ENCODE measurements around the gene CDHR4.
"Not testable (repeated sequence)": the region's sequence is repeated elsewhere in the genome, so short reads cannot be mapped to it uniquely, and the experiment has no call there.

The CDHR4 gene

GRCh38 chr3:49794431-49794830, 5.2 kb downstream of the CDHR4 start:
- no peak for DNase-seq
- no peak for TF ChIP-seq POLR2A (IDR thresholded peaks at IDR 0.05; ENCODE audit: low read length)
- TF ChIP-seq GATA1 (IDR thresholded peaks at IDR 0.05; ENCODE audit: low read depth, low read length) = no peak

DNA sequence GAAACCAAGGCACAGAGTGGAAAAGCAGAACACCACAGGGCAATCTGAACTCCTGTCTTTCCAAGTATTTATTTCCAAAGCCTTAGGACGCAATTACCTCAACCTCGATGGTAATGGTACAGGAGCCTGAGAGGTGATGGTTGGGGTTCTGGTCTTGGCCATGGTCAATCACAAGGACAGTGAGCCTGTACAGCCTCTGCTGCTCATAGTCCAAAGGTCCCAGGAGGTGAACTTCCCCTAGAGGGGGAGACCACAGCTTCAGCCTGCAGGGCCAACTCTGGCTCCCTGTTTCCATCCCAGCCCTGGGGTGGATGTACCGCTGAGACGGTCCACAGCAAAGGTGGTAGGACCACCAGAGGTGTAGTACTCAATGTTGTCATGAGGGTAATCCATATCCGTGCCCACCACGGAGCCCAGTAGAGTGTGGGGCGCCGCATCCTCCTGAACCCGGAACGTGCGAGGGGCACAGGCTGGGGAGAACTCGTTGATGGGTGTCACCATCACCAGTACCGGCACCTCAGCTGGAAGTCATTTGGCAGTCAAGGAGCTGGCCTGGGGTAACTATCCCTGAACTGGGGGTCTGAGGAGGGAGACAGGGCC, 6.1 kb downstream of the CDHR4 start:
- no peak for DNase-seq
- TF ChIP-seq POLR2A (IDR thresholded peaks at IDR 0.05; ENCODE audit: low read length) = no peak
- TF ChIP-seq GATA1 (IDR thresholded peaks at IDR 0.05; ENCODE audit: low read depth, low read length) = no peak

GRCh38 chr3:49792371-49793150, 7.1 kb downstream of the CDHR4 start:
- DNase-seq = no peak
- TF ChIP-seq GATA1 (IDR thresholded peaks at IDR 0.05; ENCODE audit: low read depth, low read length) (no peak), POLR2A (IDR thresholded peaks at IDR 0.05; ENCODE audit: low read length) (no peak)

DNA sequence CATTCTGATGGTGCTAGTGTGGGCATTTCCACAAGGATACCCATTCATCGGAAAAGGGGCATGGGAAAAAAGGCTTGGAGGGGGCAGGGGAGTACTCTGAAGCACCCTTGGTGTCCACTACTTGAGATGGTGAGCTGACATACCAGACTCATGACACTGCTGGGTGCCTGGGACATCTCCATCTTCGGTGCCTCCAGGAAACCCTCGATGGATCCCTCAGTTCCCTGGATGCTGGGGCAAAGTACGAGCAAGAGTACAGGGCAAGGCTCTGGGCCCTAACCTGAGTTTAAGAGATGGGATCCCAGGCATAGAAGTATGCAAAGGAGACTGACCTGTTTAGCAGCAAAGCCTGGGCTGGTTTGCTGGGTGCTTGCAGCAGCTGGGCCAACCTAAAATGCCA, 8.1 kb downstream of the CDHR4 start:
- no peak for TF ChIP-seq GATA1 (IDR thresholded peaks at IDR 0.05; ENCODE audit: low read depth, low read length)
- no peak for TF ChIP-seq POLR2A (IDR thresholded peaks at IDR 0.05; ENCODE audit: low read length)
- DNase-seq = no peak

DNA sequence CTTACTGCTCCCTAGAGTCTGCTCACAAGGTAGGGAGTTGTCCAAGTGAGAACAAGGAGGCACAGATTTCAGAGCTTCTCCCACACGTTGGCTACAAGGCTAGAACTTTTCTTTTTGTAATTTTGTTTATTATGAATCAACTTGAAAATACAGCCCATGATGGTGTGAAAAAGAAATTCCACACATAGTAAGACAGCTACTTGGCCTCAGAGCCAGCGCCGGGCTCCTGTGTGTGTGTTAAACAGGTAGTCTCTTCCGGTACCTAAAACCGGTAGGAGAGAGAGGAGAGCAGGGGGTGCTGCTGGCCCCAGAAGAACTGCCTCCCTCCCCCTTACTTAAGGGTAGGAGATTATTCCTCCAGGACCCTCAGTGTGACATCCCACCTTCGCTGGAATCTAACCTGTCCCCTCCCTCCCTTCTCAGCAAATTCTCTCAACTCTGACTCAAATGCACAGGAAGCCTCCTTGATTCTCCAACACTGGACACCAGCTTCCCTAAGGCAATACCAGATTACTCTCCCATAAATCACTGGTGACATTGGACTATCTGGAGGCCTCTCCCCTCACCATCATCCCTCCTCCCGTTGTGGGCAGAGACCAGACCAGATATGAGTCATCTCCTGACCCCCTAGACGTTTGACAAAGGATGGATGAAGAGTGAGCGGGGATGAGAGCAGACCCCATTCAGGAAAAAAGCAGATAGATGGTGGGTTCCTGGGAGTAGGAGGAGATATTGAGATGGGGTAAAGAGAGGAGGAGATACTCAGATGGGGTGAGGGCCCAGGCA, 8.9 kb downstream of the CDHR4 start:
- TF ChIP-seq POLR2A (IDR thresholded peaks at IDR 0.05; ENCODE audit: low read length) (no peak), GATA1 (IDR thresholded peaks at IDR 0.05; ENCODE audit: low read depth, low read length) (no peak)
- no peak for DNase-seq

GRCh38 chr3:49788056-49788455, 11.6 kb downstream of the CDHR4 start:
- TF ChIP-seq GATA1 (IDR thresholded peaks at IDR 0.05; ENCODE audit: low read depth, low read length) (no peak), POLR2A (IDR thresholded peaks at IDR 0.05; ENCODE audit: low read length) (no peak)
- no peak for DNase-seq

- TF ChIP-seq POLR2A (IDR thresholded peaks at IDR 0.05; ENCODE audit: low read length) (no peak), GATA1 (IDR thresholded peaks at IDR 0.05; ENCODE audit: low read depth, low read length) (no peak)
- no peak for DNase-seq
Measured at GRCh38 chr3:49787536-49787935, 12.1 kb downstream of the CDHR4 start.

DNA sequence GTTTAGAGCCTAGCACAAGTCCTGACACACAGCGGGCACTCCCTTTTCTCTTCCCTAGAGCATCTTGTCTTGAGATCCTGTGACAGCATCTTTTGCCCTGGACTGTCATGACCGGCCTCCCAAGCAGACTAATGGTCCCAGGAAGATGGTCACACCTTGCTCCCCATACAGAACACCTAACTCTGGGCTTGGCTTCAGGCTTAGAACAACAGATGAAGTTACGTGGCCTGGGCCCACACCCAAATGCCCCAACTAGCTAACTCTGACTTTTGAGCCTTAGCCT, 12.6 kb downstream of the CDHR4 start:
- peak in 1 of 2 experiments; percentile 51 for DNase-seq
- TF ChIP-seq GATA1 (IDR thresholded peaks at IDR 0.05; ENCODE audit: low read depth, low read length) (no peak), POLR2A (IDR thresholded peaks at IDR 0.05; ENCODE audit: low read length) (no peak)

GRCh38 chr3:49786357-49787181, 13.1 kb downstream of the CDHR4 start, which contains the start of gene IP6K1:
IP6K1 (minus strand) TSS chr3:49786542; CDS start chr3:49748040, 38,502 bp downstream.
- TF ChIP-seq GATA1 (IDR thresholded peaks at IDR 0.05; ENCODE audit: low read depth, low read length) (no peak), POLR2A (IDR thresholded peaks at IDR 0.05; ENCODE audit: low read length) (peak; percentile 91)
- peak; percentile 100 for DNase-seq

DNA sequence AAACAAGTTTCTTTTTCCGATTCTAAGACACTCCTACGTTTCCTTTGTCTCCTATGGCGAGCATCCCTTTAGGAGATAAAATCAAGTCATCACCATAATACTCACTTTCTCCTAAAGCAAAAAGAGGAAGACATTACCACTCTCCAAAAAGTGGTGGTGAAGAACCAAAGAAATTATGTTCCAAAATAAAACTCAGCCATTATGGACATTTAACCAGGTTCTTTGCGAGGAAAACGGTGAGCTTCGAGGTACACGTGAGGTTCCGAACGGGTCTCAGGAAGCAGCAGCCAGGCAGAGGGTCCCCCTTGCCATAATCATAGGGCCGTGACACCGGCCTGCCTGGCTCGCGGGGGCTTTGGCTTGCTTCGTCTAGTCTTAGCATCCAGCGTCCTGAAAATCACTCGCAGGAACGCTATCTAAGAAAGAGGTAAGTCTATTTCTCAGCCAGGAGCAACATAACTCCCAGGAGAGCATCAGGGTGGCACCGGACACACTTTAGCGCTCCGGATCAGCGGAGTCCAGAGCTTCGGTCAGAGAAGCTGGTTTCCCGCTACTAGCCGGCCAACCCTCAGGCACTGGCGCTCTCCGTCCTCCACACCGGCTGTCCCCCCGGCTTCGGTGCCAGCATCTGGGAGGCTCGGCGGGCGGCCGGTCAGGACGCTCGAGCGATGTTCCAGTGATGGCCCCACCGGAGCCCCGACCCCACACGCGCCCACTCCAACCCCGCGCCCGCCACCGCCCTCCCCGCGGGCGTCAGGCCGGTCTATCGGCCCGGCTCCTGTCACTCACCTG, 13.9 kb downstream of the CDHR4 start:
- TF ChIP-seq GATA1 (IDR thresholded peaks at IDR 0.05; ENCODE audit: low read depth, low read length) = no peak
- TF ChIP-seq POLR2A (IDR thresholded peaks at IDR 0.05; ENCODE audit: low read length) = no peak
- peak; percentile 74 to 85 for DNase-seq

DNA sequence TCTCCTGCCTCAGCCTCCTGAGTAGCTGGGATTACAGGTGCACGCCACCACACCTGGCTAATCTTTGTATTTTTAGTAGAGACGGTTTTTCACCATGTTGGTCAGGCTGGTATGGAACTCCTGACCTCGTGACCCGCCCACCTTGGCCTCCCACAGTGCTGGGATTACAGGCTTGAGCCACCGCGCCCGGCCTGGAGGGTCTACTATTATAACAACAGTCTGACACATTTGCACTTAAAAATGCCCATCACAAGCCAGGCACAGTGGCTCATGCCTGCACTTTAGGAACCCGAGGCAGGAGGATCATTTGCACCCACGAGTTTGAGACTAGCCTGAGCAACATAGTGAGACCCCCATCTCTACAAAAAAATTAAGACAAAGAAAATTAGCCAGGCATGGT, 17.4 kb downstream of the CDHR4 start:
- not testable (repeated sequence) for DNase-seq

DNA sequence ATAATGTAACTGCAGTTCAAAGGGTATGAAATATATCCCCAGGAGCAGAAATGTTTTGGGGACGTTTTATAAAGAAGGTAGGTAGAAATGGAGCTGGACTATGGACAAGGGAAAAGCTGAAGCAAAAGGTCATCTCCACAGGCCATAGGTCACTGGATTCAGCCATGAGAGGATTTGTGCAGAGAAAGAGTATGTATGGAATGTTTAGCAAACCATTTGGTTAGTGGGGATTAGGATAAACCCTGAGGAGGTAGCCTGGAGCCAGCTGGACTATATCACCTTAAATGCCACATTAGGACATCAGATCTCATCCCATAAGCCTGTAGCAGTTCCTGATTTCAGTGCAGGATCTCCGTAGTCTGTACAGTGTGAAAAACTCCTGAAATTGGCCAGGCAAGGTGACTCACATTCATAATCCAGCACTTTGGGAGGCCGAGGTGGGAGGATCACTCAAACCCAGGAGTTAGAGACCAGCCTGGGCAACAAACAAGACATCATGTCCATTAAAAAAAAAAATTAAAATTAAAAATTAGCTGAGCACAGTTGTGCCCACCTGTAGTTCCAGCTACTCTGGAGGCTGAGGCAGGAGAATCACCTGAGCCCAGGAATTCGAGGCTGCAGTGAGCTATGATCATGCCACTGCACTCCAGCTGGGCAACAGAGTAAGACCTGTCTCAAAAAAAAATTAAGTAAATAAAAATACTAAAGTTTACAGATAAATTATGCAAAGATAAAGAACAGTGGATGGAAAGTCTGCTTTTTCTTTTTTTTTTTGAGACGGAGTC, 18.1 kb downstream of the CDHR4 start:
- TF ChIP-seq POLR2A (IDR thresholded peaks at IDR 0.05; ENCODE audit: low read length) = no peak
- TF ChIP-seq GATA1 (IDR thresholded peaks at IDR 0.05; ENCODE audit: low read depth, low read length) = no peak
- DNase-seq = no peak

- DNase-seq = not testable (repeated sequence)
Measured at GRCh38 chr3:49780975-49781365, 18.7 kb downstream of the CDHR4 start.

Measured in erythroblast (primary cell).